Measurements from ENCODE around the gene JUNB. TPM values are rescaled to one million over a fixed set of nuclear protein-coding genes. Genes with fewer than 3 reads are reported as not detected.
A peak's percentile ranks its signal among the peaks of the same experiment; 100 is the strongest.

The JUNB gene
- total RNA-seq, 1 donor from 2014 or later = 1,161 TPM

DNA sequence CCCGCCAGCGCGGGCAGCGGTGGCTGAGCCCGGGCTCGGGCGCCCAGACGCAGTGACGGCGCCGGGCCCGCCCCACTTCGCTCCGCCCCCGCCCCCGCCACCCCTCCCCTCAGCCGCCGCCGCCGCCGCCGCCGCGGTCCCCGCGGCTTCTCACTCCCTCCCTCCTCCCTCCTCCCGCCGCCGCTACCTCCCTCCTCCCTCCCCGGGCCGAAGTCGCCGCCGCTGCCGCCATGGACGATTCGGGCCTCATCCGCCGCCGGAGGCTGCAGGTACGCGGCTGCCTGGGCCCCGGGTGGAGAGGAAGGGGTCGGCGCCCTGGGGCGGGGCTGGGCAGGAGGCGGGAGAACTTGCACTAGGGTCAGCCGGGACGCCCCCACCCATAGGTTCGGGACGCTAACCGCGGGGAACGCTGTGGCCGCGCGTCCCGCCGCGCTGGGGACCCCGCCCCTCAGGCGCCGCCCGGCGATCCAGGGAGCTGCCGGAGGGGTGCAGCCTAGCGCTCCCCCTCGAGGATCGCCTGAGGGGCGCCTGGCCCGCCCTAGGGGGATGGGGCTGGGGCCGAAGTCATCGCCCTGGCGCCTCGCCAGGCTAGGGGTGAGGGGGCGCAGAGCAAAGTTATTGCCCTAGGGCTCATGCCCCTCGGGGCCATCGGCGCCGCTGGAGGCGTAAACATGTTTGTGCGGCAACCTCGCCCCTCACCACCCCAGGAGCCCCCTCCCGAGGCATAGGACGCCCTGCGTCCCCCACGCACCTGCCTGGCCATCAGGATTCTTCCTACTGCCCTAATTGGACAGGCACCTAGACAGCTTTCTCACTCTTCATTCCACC, 42.7 kb downstream of the JUNB start:
- H3K4me1 ChIP-seq = peaks cover 22% of the 10 kb centered on the region

DNA sequence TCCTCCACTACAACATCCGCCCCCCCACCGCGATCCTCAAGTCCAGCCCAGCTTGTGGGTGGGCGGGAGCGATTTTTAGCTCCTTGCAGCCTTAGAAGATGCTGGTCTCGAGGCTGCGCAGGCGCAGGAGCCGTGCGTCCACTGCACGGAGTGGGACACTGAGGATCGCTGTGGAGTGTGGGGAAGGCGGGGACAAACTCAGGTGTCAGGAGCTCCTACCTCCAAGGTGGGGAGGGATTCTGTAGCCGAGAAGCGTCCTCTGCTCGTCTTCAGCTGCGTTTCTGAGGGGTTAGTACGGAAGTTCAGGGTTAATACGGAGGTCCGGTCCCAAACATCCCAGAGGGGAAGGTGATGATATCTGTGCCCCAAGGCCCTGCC, 43.3 kb downstream of the JUNB start, which contains the start of gene RTBDN:
Gene RTBDN (minus strand): TSS at position 14 of the 378 bp plus-strand sequence. CDS start 4,600 bp downstream, outside the sequence.
- intact Hi-C loops (cut with DNase I) = no loop called here
- no peak within 1 kb of the TSS for H3K27ac ChIP-seq

More for the DNA sequence above, 42.7 kb downstream of the JUNB start:
- H3K36me3 ChIP-seq = no peaks in the 10 kb centered on the region
- DNase-seq (ENCODE audit: extremely low spot score in 2 of 2) = no peak
- peak overlapping the region; percentile 41 to 43 for H3K4me3 ChIP-seq
- H3K27ac ChIP-seq = no peak overlapping the region
- H3K27me3 ChIP-seq = peaks cover 33% of the 10 kb centered on the region
- H3K9me3 ChIP-seq = no peaks in the 10 kb centered on the region
- intact Hi-C loops (cut with DNase I) = no loop called here
- TF ChIP-seq, protein P1, sequence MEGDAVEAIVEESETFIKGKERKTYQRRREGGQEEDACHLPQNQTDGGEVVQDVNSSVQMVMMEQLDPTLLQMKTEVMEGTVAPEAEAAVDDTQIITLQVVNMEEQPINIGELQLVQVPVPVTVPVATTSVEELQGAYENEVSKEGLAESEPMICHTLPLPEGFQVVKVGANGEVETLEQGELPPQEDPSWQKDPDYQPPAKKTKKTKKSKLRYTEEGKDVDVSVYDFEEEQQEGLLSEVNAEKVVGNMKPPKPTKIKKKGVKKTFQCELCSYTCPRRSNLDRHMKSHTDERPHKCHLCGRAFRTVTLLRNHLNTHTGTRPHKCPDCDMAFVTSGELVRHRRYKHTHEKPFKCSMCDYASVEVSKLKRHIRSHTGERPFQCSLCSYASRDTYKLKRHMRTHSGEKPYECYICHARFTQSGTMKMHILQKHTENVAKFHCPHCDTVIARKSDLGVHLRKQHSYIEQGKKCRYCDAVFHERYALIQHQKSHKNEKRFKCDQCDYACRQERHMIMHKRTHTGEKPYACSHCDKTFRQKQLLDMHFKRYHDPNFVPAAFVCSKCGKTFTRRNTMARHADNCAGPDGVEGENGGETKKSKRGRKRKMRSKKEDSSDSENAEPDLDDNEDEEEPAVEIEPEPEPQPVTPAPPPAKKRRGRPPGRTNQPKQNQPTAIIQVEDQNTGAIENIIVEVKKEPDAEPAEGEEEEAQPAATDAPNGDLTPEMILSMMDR (IDR thresholded peaks at IDR 0.05) = no peak
- TF ChIP-seq POLR2AphosphoS5 (IDR thresholded peaks at IDR 0.05; ENCODE audit: insufficient read depth in 1 of 2, low read depth in 1 of 2) = no peak
- TF ChIP-seq POLR2A (IDR thresholded peaks at IDR 0.05) = no peak

DNA sequence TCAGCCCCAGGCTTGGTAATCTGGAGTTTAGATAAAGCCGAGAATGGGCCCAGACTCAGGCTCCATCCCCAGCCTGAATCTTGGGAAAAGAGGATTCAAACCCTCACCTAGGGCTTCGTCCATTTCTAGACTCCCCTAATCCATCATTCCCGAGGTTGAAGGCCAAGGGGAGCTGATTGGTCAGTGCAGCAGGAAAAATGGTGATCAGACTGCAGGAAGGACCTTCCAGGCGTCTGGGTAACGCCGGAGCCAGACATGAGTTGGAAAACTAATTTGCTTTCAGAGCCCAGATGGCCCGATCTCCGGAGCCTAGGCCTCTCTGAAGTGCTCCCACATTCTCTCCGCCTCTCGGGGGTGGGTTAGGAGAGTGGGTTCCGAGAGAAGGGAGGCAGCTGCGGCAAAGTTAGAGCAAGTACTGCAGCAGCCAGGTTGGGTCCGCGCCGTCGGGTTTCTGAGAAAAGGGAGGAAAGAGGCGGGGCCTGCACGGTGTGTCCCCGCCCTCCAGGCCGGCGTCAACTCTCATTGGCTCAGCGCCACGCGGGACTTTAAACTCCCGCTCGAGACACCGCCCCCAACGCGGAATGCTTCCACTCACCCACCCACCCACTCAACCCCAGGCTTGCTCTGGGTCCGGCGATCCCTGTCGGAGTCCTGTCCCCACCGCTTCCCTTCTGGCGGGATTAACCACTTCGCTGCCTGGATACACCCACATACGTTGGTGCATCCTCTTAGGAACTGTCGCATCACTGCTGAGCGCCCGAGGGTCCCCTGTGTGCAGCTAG, 43.9 kb downstream of the JUNB start:
- Histone ChIP-seq H3K9me3 (no peaks in the 10 kb centered on the region), H3K36me3 (no peaks in the 10 kb centered on the region), H3K4me3 (no peak overlapping the region), H3K27ac (no peak overlapping the region), H3K27me3 (peaks cover 38% of the 10 kb centered on the region), H3K4me1 (peaks cover 26% of the 10 kb centered on the region)
- TF ChIP-seq POLR2A (IDR thresholded peaks at IDR 0.05) (no peak), POLR2AphosphoS5 (IDR thresholded peaks at IDR 0.05; ENCODE audit: insufficient read depth in 1 of 2, low read depth in 1 of 2) (no peak)
- TF ChIP-seq, protein P1 (IDR thresholded peaks at IDR 0.05) = no peak
- intact Hi-C loops (cut with DNase I) = no loop called here
- DNase-seq (ENCODE audit: extremely low spot score in 2 of 2) = no peak

More for the DNA sequence above, 43.3 kb downstream of the JUNB start, which contains the start of gene RTBDN:
- no peak for TF ChIP-seq POLR2AphosphoS5 (IDR thresholded peaks at IDR 0.05; ENCODE audit: insufficient read depth in 1 of 2, low read depth in 1 of 2)
- TF ChIP-seq, protein P1 (IDR thresholded peaks at IDR 0.05) = no peak
- no peak for TF ChIP-seq POLR2A (IDR thresholded peaks at IDR 0.05)
- Histone ChIP-seq H3K4me3 (peak within 1 kb of the TSS; percentile 41 to 43), H3K36me3 (no peaks in the 10 kb centered on the region), H3K27me3 (peaks cover 35% of the 10 kb centered on the region), H3K9me3 (no peaks in the 10 kb centered on the region), H3K4me1 (peaks cover 26% of the 10 kb centered on the region)
- no peak for DNase-seq (ENCODE audit: extremely low spot score in 2 of 2)

DNA sequence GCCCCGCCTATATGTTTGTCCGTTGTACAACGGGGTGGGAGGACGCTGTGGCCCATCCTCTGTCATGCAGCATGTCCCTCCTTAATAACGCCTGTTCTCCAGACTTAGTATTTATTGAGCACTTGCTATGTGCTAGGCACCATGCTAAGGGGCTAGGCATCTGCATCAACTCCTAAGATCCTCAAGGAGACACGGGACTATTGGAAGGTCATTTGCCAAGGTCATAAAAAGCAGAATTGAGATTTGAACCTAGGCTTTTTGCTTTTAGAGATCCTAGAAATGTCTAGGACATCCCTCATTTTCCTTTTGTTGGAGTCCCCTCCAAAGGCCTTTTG, 45.2 kb downstream of the JUNB start:
- intact Hi-C loops (cut with DNase I) = no loop called here
- H3K4me1 ChIP-seq = peaks cover 26% of the 10 kb centered on the region

More for the DNA sequence above, 45.2 kb downstream of the JUNB start:
- no peak for DNase-seq (ENCODE audit: extremely low spot score in 2 of 2)
- TF ChIP-seq POLR2AphosphoS5 (IDR thresholded peaks at IDR 0.05; ENCODE audit: insufficient read depth in 1 of 2, low read depth in 1 of 2) = no peak
- TF ChIP-seq, protein P1 (IDR thresholded peaks at IDR 0.05) = no peak
- Histone ChIP-seq H3K9me3 (no peaks in the 10 kb centered on the region), H3K27me3 (peaks cover 51% of the 10 kb centered on the region), H3K27ac (no peak overlapping the region), H3K4me3 (no peak overlapping the region), H3K36me3 (no peaks in the 10 kb centered on the region)
